Gastrocnemius medialis (tissue), 4 donors: ENCODE results near the gene OXT. TPM values are rescaled to one million over a fixed set of nuclear protein-coding genes. Genes with fewer than 3 reads are reported as not detected.
"Not testable (repeated sequence)": the region's sequence is repeated elsewhere in the genome, so short reads cannot be mapped to it uniquely, and the experiment has no call there.

Experiments used
- ATAC-seq, 2 donors: fragments of 150-250 bp; one replicate each; pipeline ENCODE4 v1.9.1; 2016
- DNase-seq, 2 donors: peaks; one replicate each; pipeline ENCODE4 v3.0.0-alpha.2; 2019
- H3K27ac ChIP-seq, 4 donors: fragments of 200-600 bp; sonication (generic); 1 replicate in 1 of 4; 2 replicates in 3 of 4; pipeline ENCODE4 v1.5.1; 2016 to 2018; ENCODE audit warnings: mild to moderate bottlenecking in 2 of 4, moderate library complexity in 1 of 4
- H3K27me3 ChIP-seq, 3 donors: fragments of 200-600 bp; sonication (generic) in 2 of 3; 1 replicate in 1 of 3; 2 replicates in 2 of 3; pipeline versions ENCODE4 v1.5.1 to v1.6.0; 2016 to 2019; ENCODE audit warnings: mild to moderate bottlenecking in 1 of 3, moderate library complexity in 1 of 3
- H3K36me3 ChIP-seq, 2 donors: fragments of 200-600 bp; sonication (generic) in 1 of 2; one replicate each; pipeline ENCODE4 v1.5.1; 2017 to 2018
- H3K4me1 ChIP-seq, 2 donors: fragments of 200-600 bp; sonication (generic) in 1 of 2; one replicate each; pipeline ENCODE4 v1.5.1; 2016 to 2017; ENCODE audit warnings: mild to moderate bottlenecking in 2 of 2
- H3K4me3 ChIP-seq, 4 donors: fragments of 200-600 bp; sonication (generic) in 3 of 4; 1 replicate in 1 of 4; 2 replicates in 3 of 4; pipeline ENCODE4 v1.5.1; 2016 to 2019; ENCODE audit warnings: mild to moderate bottlenecking in 2 of 4
- H3K9me3 ChIP-seq, 3 donors: fragments of 200-600 bp; sonication (generic) in 2 of 3; 1 replicate in 1 of 3; 2 replicates in 2 of 3; pipeline ENCODE4 v1.5.1; 2016 to 2019
- CTCF ChIP-seq, 5 experiments: fragments of 450-650 bp in 3 of 5; fragments of 200-600 bp in 2 of 5; sonication (generic) in 2 of 5; IDR thresholded peaks in 4 of 5; conservative IDR thresholded peaks in 1 of 5; 1 replicate in 4 of 5; 2 replicates in 1 of 5; pipeline ENCODE4 v1.5.1; 2016 to 2019; ENCODE audit warnings: antibody characterized with exemption in 5 of 5, mild to moderate bottlenecking in 3 of 5, moderate library complexity in 3 of 5
- POLR2A ChIP-seq, 2 donors: fragments of 450-650 bp; IDR thresholded peaks; one replicate each; pipeline ENCODE4 v1.6.1; 2017; ENCODE audit warnings: antibody characterized with exemption in 2 of 2, mild to moderate bottlenecking in 2 of 2, moderate library complexity in 2 of 2
- in situ Hi-C, 4 donors: fragments of 200-750 bp; cut with MboI; loops; one replicate each; pipeline versions ENCODE4 v1.15.0 to v1.8.0; 2017; ENCODE audit warnings: low sequenced_read_pairs in 4 of 4
- intact Hi-C: fragments of 100-400 bp; cut with DNase I; formaldehyde crosslinking; loops from one replicate; pipeline ENCODE4 v1.15.1; 2023; ENCODE audit warnings: low total_unique reads
- total RNA-seq, 4 donors: library from RNA; depleted of rRNA; stranded (reverse); fragments of >200 nt; gene quantifications; one replicate each; pipeline versions ENCODE4 v1.1.0 to v1.2.3, GENCODE V29; 2016

The OXT gene
- total RNA-seq, 4 donors from 2014 or later = 2.2 TPM; not detected in 3

- Histone ChIP-seq H3K4me3 (no peak overlapping the region), H3K27ac (no peak overlapping the region), H3K36me3 (peaks cover 0 to 32% of the 10 kb centered on the region in 2 donors), H3K27me3 (no peaks in the 10 kb centered on the region), H3K9me3 (no peaks in the 10 kb centered on the region), H3K4me1 (peaks cover 5 to 22% of the 10 kb centered on the region in 2 donors)
- no peak for TF ChIP-seq POLR2A (IDR thresholded peaks at IDR 0.05)
- TF ChIP-seq CTCF (IDR thresholded peaks at IDR 0.05 in 4 of 5, conservative IDR thresholded peaks at IDR 0.05 in 1 of 5) = no peak
- DNase-seq (no peak), ATAC-seq (no peak)
- intact Hi-C loops (loop anchor here (5.0 to 10.0 kb wide), 3 partner anchors 125 to 175 kb away; partner anchors contain the start of genes DDRGK1, ITPA, LZTS3 and PTPRA), in situ Hi-C loops (no loop called here)
Observed at GRCh38 chr20:3047486-3048419, 23.7 kb upstream of the OXT start.

GRCh38 chr20:3051385-3052019 is 19.9 kb upstream of the OXT start:
- no peaks in the 10 kb centered on the region for H3K27me3 ChIP-seq
- no peaks in the 10 kb centered on the region for H3K9me3 ChIP-seq
- ATAC-seq = no peak
- peaks cover 0 to 32% of the 10 kb centered on the region in 2 donors for H3K36me3 ChIP-seq
- no peak overlapping the region for H3K27ac ChIP-seq
- peaks cover 5 to 14% of the 10 kb centered on the region in 2 donors for H3K4me1 ChIP-seq
- in situ Hi-C loops (loop anchor here (5.0 to 25.0 kb wide), 5 partner anchors 63 to 263 kb away; no protein-coding TSS in a partner anchor), intact Hi-C loops (no loop called here)
- no peak overlapping the region for H3K4me3 ChIP-seq
- DNase-seq = no peak
- TF ChIP-seq POLR2A (IDR thresholded peaks at IDR 0.05) (no peak), CTCF (IDR thresholded peaks at IDR 0.05 in 4 of 5, conservative IDR thresholded peaks at IDR 0.05 in 1 of 5) (no peak)

GRCh38 chr20:3059489-3059888 is 11.9 kb upstream of the OXT start:
- no peaks in the 10 kb centered on the region for H3K27me3 ChIP-seq
- intact Hi-C loops (no loop called here), in situ Hi-C loops (loop anchor here in 3 of 4 donors (5.0 to 25.0 kb wide), 5 partner anchors 48 to 255 kb away; no protein-coding TSS in a partner anchor)
- H3K27ac ChIP-seq = no peak overlapping the region
- no peaks in the 10 kb centered on the region for H3K4me1 ChIP-seq
- no peak overlapping the region for H3K4me3 ChIP-seq
- DNase-seq = no peak
- TF ChIP-seq POLR2A (IDR thresholded peaks at IDR 0.05) (no peak), CTCF (IDR thresholded peaks at IDR 0.05 in 4 of 5, conservative IDR thresholded peaks at IDR 0.05 in 1 of 5) (no peak)
- ATAC-seq = no peak
- H3K9me3 ChIP-seq = no peaks in the 10 kb centered on the region
- no peaks in the 10 kb centered on the region for H3K36me3 ChIP-seq

GRCh38 chr20:3064119-3064518 is 7.3 kb upstream of the OXT start:
- H3K36me3 ChIP-seq, H3K27me3 ChIP-seq, H3K4me1 ChIP-seq, H3K27ac ChIP-seq, ATAC-seq, intact Hi-C loops, H3K9me3 ChIP-seq, H3K4me3 ChIP-seq, DNase-seq: not testable (repeated sequence)
- in situ Hi-C loops = loop anchor here in 2 of 4 donors (25.0 kb wide), 2 partner anchors 123 to 248 kb away; no protein-coding TSS in a partner anchor
